Measurements from ENCODE around the gene METRNL. TPM values are rescaled to one million over a fixed set of nuclear protein-coding genes. Genes with fewer than 3 reads are reported as not detected.

The METRNL gene, protein sequence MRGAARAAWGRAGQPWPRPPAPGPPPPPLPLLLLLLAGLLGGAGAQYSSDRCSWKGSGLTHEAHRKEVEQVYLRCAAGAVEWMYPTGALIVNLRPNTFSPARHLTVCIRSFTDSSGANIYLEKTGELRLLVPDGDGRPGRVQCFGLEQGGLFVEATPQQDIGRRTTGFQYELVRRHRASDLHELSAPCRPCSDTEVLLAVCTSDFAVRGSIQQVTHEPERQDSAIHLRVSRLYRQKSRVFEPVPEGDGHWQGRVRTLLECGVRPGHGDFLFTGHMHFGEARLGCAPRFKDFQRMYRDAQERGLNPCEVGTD
- 38.8 and 114 TPM in 2 replicates for total RNA-seq

DNA sequence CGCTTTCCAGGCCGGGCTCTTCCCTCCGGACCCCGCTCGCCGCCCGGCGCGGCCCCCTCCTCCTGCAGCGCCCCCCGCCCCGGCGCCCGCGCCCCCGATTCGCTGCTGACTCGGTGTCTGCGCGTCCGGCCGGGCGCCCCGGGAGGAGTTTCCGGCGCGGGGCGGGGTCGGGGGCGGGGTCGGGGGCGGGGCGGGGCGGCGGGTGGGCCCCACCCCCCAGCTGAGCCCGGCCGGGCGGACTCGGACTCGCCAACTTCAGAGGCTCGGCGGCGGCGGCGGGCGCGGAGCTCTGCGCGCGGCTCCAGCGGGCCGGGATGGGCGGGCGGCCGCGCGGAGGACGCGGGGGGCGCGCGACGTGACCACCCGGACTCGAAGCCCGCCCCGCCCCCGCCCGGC, at the start of gene METRNL:
METRNL (plus strand) TSS at position 258 of the 396 bp plus-strand sequence. CDS start 207 bp downstream, outside the sequence.

Other genes starting within 250 kb of the METRNL start
- 9.2 and 10.2 TPM in 2 replicates for gene ZNF750, start 239.6 kb upstream of the METRNL start, total RNA-seq